AG04449 (cell line): ENCODE measurements around the gene SDHA.
"Not testable (repeated sequence)": the region's sequence is repeated elsewhere in the genome, so short reads cannot be mapped to it uniquely, and the experiment has no call there.

Source experiments
- CTCF ChIA-PET: fragments of 350-600 bp; formaldehyde crosslinking; extraction: SDS; loops from one replicate; lab custom pipeline; 2021; ENCODE audit warnings: antibody characterized with exemption; lab: Yijun Ruan, JAX
- POLR2A ChIA-PET: fragments of 400-600, 350-600 bp; formaldehyde crosslinking; extraction: SDS; loops from one replicate; lab custom pipeline; 2020; ENCODE audit warnings: antibody characterized with exemption, inconsistent platforms; lab: Yijun Ruan, JAX
- DNase-seq: peaks from one replicate; pipeline ENCODE4 v3.0.0-alpha.2; 2010; ENCODE audit warnings: low read depth, low spot score
- H3K4me3 ChIP-seq: 2 replicates; pipeline ENCODE4 v1.5.1; 2011; ENCODE audit warnings: low read depth, mild to moderate bottlenecking, control low read depth, low read length
- TF ChIP-seq, protein P1 (sequence below): IDR thresholded peaks from one replicate; pipeline ENCODE4 v1.5.1; 2011; ENCODE audit warnings: mild to moderate bottlenecking, moderate library complexity, low read length, control low read depth, inconsistent platforms; ENCODE audit not compliant: insufficient read depth; ENCODE audit errors: missing control alignments

Gene SDHA

DNA sequence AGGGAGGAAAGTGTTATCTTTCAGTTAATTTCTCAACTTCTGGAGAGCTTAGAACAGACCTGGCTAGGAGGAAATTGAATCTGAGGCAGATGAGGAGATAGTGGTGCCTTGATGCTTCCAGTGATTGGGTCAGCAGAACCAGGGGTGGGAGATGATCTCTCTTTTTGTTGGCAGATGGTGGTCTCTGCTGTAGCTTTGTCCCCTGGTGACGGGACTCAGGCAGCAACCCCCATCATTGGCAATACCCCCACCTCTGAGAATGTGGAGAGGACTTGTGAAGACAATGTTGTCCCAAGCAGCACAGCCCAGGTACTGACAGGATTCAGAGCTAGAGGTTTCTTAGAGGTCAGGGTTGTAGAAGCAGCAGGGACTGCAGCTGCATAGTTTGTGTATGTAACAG lies 49.6 kb downstream of the SDHA start:
- CTCF ChIA-PET = no interaction called here
- TF ChIP-seq, protein P1, sequence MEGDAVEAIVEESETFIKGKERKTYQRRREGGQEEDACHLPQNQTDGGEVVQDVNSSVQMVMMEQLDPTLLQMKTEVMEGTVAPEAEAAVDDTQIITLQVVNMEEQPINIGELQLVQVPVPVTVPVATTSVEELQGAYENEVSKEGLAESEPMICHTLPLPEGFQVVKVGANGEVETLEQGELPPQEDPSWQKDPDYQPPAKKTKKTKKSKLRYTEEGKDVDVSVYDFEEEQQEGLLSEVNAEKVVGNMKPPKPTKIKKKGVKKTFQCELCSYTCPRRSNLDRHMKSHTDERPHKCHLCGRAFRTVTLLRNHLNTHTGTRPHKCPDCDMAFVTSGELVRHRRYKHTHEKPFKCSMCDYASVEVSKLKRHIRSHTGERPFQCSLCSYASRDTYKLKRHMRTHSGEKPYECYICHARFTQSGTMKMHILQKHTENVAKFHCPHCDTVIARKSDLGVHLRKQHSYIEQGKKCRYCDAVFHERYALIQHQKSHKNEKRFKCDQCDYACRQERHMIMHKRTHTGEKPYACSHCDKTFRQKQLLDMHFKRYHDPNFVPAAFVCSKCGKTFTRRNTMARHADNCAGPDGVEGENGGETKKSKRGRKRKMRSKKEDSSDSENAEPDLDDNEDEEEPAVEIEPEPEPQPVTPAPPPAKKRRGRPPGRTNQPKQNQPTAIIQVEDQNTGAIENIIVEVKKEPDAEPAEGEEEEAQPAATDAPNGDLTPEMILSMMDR = no peak
- no peak overlapping the region for H3K4me3 ChIP-seq
- no peak for DNase-seq
- POLR2A ChIA-PET = no interaction called here

DNA sequence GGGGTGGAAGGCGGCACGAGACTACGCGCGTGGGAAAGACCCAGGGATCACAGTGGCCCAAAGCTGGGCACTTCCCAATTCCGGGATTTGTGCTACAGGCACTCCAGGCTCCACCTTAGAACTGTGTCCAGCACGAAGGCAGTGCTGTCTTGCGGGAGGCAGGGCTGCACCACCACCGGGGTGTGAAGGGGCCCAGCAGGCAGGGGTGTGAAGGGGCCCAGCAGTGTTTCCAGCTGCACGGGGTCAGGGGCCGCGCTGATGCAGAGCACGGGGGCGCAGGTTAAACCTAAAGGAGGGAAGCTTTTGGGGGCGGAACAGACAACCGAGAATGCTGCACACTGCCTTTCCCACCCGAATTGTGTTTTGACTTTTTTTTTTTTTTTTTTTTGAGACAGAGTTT lies 52.2 kb downstream of the SDHA start:
- ChIA-PET POLR2A (interaction anchor here (0.9 to 1.4 kb wide), 2 partner anchors 16 to 74 kb away, joined by 4 to 6 read pairs; no protein-coding TSS in a partner anchor), CTCF (no interaction called here)
- H3K4me3 ChIP-seq = no peak overlapping the region
- DNase-seq = no peak
- TF ChIP-seq, protein P1 = no peak

DNA sequence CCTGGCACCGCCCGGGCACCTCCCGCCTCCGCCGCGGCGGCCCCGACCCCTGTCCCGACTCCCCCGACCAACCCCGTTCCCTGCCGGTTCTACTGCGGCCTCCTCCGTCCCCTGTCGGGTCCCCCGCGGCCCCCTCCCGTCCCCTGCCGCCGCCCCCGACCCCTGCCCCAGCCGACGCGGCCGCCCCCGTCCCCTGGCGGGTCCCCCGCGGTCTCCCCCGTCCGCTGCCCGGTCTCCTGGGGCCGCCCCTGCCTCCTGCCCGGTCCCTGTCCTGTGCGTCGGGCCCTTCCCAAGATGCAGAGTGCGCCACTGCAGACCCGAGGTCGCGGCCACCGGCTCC lies 53.7 kb downstream of the SDHA start:
- POLR2A ChIA-PET = interaction anchor here (0.8 to 1.4 kb wide), 5 partner anchors 10 to 158 kb away, joined by 3 to 9 read pairs (median 5); partner anchors contain the start of genes AHRR, CCDC127 and SDHA
- DNase-seq, CTCF ChIA-PET: not testable (repeated sequence)
- peak overlapping the region; percentile 79 for H3K4me3 ChIP-seq

DNA sequence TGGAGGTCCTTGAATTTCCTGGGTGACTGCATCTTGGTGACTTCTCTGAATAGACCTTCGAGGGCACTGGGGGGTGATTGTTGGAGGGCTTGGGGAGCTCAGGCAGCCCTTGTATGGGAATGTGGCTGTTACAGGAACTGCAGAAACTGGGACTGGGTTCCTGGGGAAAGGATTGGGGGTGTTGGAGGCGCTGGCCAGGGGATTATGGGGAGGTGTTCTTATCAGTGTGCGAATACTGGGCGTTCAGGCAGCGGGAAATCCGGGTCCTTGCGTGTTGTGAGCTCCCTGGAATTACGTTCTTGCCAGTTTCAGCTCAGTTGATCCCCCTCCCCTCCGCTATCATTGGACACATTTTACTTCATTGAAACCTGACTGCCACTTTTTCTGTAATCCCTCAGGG lies 55.0 kb downstream of the SDHA start:
- peak overlapping the region; percentile 3; the same call in 1 of the 2 replicates for H3K4me3 ChIP-seq
- POLR2A ChIA-PET, CTCF ChIA-PET, DNase-seq: not testable (repeated sequence)

DNA sequence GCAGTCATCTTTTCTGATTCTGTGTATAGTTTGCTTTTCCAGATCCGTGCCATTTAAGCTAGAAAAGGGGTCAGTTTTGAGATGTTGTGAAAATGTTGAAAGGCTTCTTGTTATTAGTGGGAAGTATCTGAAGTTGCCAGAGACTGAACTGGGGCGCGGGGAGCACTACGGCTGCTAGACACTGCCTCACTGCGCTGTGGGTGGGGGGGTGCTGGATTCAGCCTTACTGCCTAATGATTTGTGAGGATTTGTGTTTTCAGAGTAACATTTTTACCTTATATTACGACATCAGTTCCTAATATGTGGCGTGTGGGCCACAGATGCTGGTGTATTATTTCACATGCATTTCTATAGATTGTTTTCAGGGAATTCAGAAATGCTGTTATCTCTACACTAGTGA lies 55.4 kb downstream of the SDHA start:
- POLR2A ChIA-PET, DNase-seq, CTCF ChIA-PET: not testable (repeated sequence)
- H3K4me3 ChIP-seq = peak overlapping the region; percentile 3; the same call in 1 of the 2 replicates

DNA sequence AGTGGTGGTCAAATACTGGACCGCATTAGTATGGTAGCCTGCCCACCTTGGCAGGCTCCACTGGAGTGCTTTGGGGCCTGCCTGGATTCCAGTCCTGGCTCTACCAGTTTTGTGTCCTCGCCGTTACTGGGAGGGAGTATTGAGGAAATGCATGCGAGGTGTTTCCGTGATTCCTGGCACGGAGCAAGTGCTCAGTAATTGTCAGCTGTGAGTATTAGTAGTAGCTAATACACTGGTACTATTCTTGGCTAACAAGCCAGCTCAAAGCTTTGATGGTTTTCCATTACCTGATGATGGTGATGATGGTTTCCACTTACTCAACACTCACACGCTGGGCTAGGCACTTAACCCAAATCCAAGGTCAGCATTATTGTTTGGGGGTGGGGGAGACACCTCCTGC lies 56.2 kb downstream of the SDHA start:
- H3K4me3 ChIP-seq = not testable (repeated sequence)

DNA sequence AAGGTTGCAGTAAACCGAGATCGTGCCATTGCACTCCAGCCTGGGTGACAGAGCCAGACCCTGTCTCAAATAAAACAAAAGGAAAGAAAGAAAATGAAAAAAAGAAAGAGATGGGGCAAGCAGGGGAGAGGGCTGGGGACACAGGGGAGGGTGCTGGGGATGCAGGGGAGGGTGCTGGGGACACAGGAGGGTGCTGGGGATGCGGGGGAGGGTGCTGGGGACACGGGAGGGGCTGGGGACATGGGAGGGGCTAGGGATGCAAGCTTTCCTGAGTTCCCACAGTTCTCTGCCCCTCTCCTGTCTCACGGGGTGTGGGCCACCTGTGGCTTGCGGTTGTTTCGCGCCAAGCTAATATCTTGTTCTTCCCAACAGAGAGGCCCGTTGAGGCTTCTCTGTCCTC lies 60.5 kb downstream of the SDHA start:
- no peak overlapping the region for H3K4me3 ChIP-seq
- CTCF ChIA-PET = no interaction called here
- TF ChIP-seq, protein P1 = no peak
- no peak for DNase-seq
- POLR2A ChIA-PET = no interaction called here

More for the DNA sequence above, 56.2 kb downstream of the SDHA start:
- CTCF ChIA-PET, POLR2A ChIA-PET, DNase-seq: not testable (repeated sequence)

DNA sequence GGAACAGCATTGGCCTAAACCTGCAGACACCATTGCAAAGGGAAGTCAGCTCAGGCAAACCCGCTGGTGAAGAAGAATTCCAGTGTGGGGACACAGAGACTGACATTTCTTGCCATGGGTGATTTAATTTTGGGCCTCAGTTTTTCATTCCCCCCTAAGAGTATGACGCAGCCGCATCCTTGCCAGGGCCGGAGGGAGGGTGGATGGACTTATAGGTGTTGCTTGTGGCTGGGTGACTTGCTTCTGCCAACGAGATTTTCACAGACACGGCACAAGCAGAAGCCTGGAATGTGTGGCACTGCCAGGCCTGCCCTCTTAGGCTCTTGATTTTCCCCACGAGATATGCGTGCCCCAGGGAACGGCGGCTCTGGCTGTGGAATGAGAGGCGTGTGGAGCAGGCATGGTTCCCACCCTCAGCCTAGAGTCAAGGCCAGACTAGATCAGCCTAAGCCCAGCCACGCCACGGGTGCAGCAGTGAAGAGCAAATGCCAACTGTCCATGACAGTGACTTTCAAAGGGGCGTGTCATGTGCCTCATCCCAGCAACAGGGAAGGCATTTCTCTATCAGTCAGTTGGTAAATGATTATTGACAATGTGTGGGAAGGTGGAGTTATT lies 61.0 kb downstream of the SDHA start:
- H3K4me3 ChIP-seq, DNase-seq, CTCF ChIA-PET, POLR2A ChIA-PET: not testable (repeated sequence)

DNA sequence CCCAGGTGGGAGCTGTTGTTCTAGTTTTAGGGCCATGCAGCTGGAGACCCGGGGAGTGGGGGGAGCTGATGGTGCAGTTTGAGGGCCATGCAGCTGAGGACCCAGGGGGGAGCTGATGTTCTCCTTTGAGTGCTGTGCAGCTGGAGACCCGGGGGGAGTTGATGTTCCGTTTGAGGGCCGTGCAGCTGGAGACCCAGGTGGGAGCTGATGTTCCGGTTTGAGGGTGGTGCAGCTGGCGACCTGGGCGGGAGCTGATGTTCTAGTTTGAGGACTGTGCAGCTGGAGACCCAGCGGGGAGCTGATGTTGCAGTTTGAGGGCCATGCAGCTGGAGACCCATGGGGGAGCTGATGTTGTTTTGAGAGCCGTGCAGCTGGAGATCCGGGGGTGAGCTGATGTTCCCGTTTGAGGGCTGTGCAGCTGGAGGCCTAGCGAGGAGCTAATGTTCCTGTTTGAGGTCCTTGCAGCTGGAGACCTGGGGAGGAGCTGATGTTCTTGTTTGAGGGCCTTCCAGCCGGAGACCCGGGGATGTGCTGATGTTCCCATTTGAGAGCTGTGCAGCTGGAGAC lies 68.0 kb downstream of the SDHA start:
- POLR2A ChIA-PET = interaction anchor here (1.3 kb wide), 1 partner anchor 15 kb away, joined by 6 read pairs; the partner anchor contains the start of gene PDCD6

DNA sequence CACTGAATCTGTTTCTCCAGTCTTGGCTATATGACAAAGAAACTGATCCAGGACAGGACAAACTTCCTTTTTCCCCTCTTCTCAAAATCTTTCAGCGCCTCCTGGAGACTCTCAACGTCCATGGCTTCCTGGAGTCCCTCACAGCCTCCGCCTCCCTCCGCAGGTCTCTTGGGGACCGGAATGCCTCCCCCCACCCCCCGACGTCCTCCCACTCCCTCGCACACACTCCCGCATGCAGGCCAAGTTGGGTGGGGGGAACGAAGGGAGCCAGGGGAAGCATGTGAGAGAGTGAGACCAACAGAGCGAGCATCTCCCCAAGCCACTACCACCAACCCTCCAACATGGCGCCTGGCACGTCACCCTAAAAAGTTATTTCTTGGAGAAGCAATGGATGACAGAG lies 72.1 kb downstream of the SDHA start:
- DNase-seq, POLR2A ChIA-PET, CTCF ChIA-PET, H3K4me3 ChIP-seq: not testable (repeated sequence)

More for the DNA sequence above, 68.0 kb downstream of the SDHA start:
- CTCF ChIA-PET = interaction anchor here (1.8 kb wide), 1 partner anchor 98 kb away, joined by 4 read pairs; no protein-coding TSS in a partner anchor
- H3K4me3 ChIP-seq = no peak overlapping the region
- TF ChIP-seq, protein P1 = no peak
- DNase-seq = no peak

DNA sequence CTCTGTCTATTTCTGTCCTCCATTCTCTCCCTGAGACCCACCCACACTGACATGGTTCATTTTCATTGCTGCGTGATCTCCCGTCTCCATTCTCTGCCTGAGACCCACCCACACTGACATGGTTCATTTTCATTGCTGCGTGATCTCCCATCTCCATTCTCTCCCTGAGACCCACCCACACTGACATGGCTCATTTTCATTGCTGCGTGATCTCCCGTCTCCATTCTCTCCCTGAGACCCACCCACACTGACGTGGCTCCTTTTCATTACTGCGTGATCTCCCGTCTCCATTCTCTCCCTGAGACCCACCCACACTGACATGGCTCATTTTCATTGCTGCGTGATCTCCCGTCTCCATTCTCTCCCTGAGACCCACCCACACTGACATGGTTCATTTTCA lies 73.2 kb downstream of the SDHA start:
- CTCF ChIA-PET, DNase-seq, H3K4me3 ChIP-seq, POLR2A ChIA-PET: not testable (repeated sequence)

DNA sequence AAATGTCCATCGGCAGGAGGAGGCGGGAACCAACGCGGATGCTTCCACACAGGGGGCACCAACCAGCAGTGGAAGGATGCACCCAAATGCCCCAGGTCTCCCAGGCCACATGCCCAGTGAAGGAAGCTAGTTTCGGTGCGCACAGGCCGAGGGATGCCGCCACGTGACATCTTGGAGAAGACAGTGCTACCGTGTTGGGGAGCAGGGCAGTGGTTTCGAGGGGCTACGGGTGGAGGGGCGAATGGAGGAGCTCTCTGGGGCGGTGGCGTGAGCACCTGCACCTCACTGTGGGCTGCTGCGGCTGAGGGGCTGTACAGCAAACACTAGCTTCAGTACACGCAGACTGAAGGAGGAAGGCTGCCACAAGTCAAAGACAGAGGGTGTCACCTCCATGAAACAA lies 76.7 kb downstream of the SDHA start:
- CTCF ChIA-PET = not testable (repeated sequence)

More for the DNA sequence above, 76.7 kb downstream of the SDHA start:
- POLR2A ChIA-PET, H3K4me3 ChIP-seq, DNase-seq: not testable (repeated sequence)
